Brain pericyte (primary cell): ENCODE measurements around the gene SMARCC2.
"Not testable (repeated sequence)": the region's sequence is repeated elsewhere in the genome, so short reads cannot be mapped to it uniquely, and the experiment has no call there.

Source experiments
- DNase-seq: peaks from one replicate; pipeline ENCODE4 v3.0.0-alpha.2; 2012; ENCODE audit warnings: low read depth, low spot score

Gene SMARCC2

GRCh38 chr12:56208006-56208405, 18.7 kb upstream of the SMARCC2 start:
- no peak for DNase-seq

- DNase-seq, result no peak
Observed at GRCh38 chr12:56206452-56207166, 17.3 kb upstream of the SMARCC2 start.

DNA sequence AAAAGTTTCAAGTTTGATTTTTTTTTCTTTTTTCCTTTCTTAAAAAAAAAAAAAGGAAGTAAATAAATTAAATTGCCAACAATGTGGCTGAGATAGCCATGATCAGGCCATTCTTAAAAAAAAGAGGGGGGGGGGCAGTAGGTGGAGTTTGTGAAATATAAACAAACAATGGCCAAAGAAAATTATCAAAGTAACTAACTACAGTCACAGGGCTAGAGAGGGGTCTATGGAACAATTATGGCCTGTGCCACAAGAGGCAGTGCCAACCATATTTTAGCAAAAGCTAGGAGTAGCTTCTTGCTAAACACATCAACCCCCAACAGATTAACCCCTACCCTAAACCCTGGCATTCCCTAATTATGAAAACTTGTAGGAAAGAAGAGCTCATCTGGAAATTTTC, 16.2 kb upstream of the SMARCC2 start:
- DNase-seq, result no peak

GRCh38 chr12:56204275-56204674, 15.0 kb upstream of the SMARCC2 start:
- DNase-seq, result no peak

GRCh38 chr12:56202838-56203237, 13.6 kb upstream of the SMARCC2 start:
- DNase-seq, result no peak

DNA sequence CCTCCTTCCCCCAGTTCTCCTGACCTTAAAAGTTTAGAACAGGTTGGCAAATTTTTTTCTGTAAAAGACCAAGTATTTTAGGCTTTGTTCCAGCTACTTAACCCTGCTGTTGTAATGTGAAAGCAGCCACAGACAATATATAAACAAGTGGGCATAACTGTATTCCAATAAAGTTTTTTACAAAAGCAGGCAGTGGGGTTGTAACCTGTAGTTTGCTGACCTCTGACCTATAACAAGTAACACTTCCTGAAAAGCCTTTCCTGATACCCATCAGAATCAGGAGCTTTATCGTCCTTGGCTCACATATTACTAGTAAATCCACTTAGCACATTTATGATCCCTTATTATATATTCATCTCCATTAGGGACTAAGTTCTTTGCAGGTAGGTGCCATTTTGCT, 13.1 kb upstream of the SMARCC2 start:
- DNase-seq, result no peak

GRCh38 chr12:56198836-56199235, 9.6 kb upstream of the SMARCC2 start:
- no peak for DNase-seq

- no peak for DNase-seq
Observed at GRCh38 chr12:56197921-56198635, 8.8 kb upstream of the SMARCC2 start.

- not testable (repeated sequence) for DNase-seq
Observed at GRCh38 chr12:56196818-56197550, 7.7 kb upstream of the SMARCC2 start.

DNA sequence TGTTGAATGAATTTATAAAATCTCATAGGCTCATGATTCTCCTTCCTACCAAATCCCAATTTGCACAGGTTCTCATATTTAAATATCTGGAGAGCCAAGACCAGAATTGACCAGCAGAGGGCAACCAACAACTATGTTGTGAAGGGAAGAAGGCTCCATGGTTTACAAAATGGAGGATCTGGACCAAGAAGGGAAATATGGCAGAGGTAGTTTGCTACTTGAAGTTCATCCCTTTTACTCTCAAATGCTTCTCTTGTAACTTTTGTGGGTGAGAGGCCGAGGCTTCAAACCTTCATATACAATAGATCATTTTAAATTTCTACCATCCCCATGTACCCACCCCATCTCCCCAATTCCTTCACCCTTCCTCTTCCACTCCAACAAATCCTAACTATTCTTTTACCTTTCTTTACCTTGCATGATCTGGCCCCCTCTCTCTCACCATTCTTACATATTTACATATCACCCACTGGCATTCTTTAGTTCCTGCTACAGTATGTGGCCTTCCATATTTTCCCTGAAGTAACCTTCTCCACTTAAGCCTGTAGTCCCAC, 3.8 kb upstream of the SMARCC2 start:
- DNase-seq, result peak; percentile 29

- DNase-seq, result no peak
Observed at GRCh38 chr12:56192582-56192981, 3.3 kb upstream of the SMARCC2 start.

DNA sequence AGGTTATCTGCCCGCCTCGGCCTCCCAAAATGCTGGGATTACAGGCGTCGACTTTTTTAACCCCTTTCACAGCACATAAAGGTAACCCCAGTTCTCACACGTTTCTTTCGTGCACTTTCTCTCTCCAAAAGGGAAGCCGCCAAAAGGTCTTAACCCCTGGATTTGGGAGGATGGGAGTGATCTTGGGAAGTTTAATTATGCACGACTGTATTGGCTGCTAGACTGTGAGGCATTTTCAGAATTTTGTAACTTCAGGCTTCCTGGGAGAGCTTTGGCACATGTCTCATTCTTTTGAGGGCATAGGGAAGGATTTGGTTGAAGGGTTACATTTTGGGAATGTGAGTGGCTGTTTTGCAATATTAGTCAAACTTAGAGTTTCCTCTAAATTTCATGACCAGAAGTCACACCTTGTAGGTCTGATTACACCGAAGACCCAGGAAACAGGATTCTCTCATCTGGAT, 1.4 kb upstream of the SMARCC2 start:
- no peak for DNase-seq

- peak; percentile 63 for DNase-seq
Observed at GRCh38 chr12:56189918-56190694, 823 bp upstream of the SMARCC2 start.

DNA sequence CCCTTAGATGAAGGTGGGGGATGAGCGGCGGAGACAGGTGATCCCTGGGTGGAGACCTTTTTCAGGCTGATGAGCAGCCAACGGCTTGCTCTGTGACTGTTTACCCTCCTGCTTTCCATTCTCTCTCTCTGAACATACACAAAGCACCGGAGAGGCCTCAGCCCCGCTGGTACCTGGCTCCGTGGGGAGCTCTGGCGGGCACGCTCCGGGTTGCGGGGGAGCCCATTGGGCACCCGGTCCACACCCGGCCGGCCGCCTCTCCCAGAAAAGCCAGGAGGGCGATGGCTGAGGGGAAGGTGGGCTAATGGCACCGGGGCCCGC, 545 bp downstream of the SMARCC2 start:
- DNase-seq, result no peak

GRCh38 chr12:56188131-56188777, 1.0 kb downstream of the SMARCC2 start:
- DNase-seq, result no peak

- DNase-seq, result no peak
Observed at GRCh38 chr12:56186957-56187356, 2.3 kb downstream of the SMARCC2 start.

DNA sequence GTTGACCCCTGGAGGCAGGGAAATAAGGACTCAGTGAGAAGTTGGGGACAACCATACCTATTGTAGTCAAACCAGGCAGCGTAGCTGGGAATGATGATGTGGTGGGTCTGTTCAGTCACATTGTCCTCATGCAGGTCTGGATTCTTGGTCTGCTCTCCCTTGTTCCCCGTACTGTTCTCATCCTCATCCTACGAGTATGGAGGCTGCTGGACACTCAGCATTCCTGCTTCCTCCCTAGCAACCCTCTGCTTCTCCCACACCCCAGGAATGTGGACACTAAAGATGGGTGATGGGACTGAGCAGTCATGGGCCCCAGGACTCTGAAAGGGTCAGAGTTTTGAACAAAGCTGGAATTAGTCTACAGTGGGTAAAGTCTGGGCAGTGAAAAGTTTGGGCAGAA, 10.9 kb downstream of the SMARCC2 start:
- no peak for DNase-seq

GRCh38 chr12:56172839-56173238, 16.4 kb downstream of the SMARCC2 start:
- no peak for DNase-seq

DNA sequence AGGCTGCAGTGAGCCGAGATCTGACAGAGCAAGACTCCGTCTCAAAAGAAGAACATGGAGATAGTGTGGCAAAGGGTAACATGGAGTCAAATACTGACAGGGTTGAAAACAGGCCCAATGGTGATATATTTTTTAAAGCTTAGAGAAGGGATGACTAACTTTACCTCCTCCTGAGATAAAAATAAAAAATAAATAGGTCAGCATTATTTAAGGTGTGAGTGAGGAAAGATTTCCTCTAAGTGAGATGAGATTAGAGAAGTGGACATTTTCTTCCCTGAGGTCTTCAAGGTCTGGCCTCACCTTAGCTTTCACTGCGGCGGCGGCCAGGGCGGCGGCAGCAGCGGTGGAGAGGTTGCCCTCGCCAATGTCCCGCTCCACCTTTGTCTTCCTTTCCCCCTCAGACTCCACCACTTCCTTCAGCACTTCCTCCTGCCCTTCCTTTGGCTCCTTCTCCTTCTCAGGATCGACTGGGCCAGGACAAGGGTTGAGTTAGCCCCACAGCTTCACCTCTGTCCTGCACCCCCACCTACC, 20.0 kb downstream of the SMARCC2 start:
- no peak for DNase-seq

GRCh38 chr12:56165369-56165768, 23.9 kb downstream of the SMARCC2 start:
- no peak for DNase-seq

- DNase-seq, result no peak
Observed at GRCh38 chr12:56164345-56164729, 24.9 kb downstream of the SMARCC2 start.
